ENCODE measurements around the gene BOC. TPM values are rescaled to one million over a fixed set of nuclear protein-coding genes. Genes with fewer than 3 reads are reported as not detected.

Gene BOC
- total and polyA plus RNA-seq, 9 donors: 28.6 to 98.5 (median 58.0) TPM

GRCh38 chr3:113285226-113285625 lies 73.9 kb downstream of the BOC start:
- Histone ChIP-seq H3K4me1 (ENCODE audit: insufficient read depth) (peaks cover 16% of the 10 kb centered on the region), H3K9me3 (no peaks in the 10 kb centered on the region), H3K36me3 (no peaks in the 10 kb centered on the region), H3K27ac (peak overlapping the region in 1 of 2 donors; percentile 62), H3K4me3 (no peak overlapping the region), H3K27me3 (no peaks in the 10 kb centered on the region)
- intact Hi-C loops (cut with DNase I): loop anchor here (2.0 to 10.0 kb wide), 4 partner anchors 74 to 233 kb away; partner anchors contain the start of gene BOC (in 1 of the 4)
- TF ChIP-seq EP300 (IDR thresholded peaks at IDR 0.05) (no peak), POLR2A (IDR thresholded peaks at IDR 0.05) (no peak)
- TF ChIP-seq, protein P1, sequence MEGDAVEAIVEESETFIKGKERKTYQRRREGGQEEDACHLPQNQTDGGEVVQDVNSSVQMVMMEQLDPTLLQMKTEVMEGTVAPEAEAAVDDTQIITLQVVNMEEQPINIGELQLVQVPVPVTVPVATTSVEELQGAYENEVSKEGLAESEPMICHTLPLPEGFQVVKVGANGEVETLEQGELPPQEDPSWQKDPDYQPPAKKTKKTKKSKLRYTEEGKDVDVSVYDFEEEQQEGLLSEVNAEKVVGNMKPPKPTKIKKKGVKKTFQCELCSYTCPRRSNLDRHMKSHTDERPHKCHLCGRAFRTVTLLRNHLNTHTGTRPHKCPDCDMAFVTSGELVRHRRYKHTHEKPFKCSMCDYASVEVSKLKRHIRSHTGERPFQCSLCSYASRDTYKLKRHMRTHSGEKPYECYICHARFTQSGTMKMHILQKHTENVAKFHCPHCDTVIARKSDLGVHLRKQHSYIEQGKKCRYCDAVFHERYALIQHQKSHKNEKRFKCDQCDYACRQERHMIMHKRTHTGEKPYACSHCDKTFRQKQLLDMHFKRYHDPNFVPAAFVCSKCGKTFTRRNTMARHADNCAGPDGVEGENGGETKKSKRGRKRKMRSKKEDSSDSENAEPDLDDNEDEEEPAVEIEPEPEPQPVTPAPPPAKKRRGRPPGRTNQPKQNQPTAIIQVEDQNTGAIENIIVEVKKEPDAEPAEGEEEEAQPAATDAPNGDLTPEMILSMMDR (IDR thresholded peaks at IDR 0.05): no peak
- peak in 1 of 5 donors; percentile 59 for DNase-seq
- WGBS, 3 donors: 59 to 81% (median 61%) methylated on average over 8 of the region's 8 CpGs

- no peak overlapping the region for H3K4me3 ChIP-seq
- no peaks in the 10 kb centered on the region for H3K36me3 ChIP-seq
- peaks cover 16% of the 10 kb centered on the region for H3K4me1 ChIP-seq (ENCODE audit: insufficient read depth)
- WGBS, 3 donors: 19 to 33% (median 30%) methylated on average over 3 of the region's 3 CpGs
- no peak for DNase-seq
- intact Hi-C loops (cut with DNase I): loop anchor here (2.0 to 10.0 kb wide), 4 partner anchors 75 to 233 kb away; partner anchors contain the start of gene BOC (in 1 of the 4)
- H3K27ac ChIP-seq: peak overlapping the region in 1 of 2 donors; percentile 62
- H3K27me3 ChIP-seq: no peaks in the 10 kb centered on the region
- no peaks in the 10 kb centered on the region for H3K9me3 ChIP-seq
- TF ChIP-seq, protein P1 (IDR thresholded peaks at IDR 0.05): no peak
- TF ChIP-seq POLR2A (IDR thresholded peaks at IDR 0.05) (no peak), EP300 (IDR thresholded peaks at IDR 0.05) (no peak)
These were observed 74.4 kb downstream of the BOC start for GRCh38 chr3:113285741-113286140.

DNA sequence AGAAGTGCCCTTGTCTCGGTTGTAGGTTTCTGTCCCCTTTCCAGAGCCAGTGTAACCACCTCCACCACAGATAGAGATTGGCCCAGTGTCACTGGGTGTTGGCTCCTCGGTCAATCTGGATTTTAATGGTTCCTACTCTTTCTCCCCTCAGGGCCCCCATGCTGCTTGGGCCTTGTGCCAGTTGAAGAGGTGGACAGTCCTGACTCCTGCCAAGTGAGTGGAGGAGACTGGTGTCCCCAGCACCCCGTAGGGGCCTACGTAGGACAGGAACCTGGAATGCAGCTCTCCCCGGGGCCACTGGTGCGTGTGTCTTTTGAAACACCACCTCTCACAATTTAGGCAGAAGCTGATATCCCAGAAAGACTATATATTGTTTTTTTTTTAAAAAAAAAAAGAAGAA lies 75.2 kb downstream of the BOC start:
- DNase-seq: peak in 2 of 5 donors; percentile 41 to 44
- Histone ChIP-seq H3K36me3 (no peaks in the 10 kb centered on the region), H3K4me3 (no peak overlapping the region), H3K27me3 (no peaks in the 10 kb centered on the region), H3K9me3 (no peaks in the 10 kb centered on the region), H3K27ac (peak overlapping the region in 1 of 2 donors; percentile 51), H3K4me1 (ENCODE audit: insufficient read depth) (peaks cover 18% of the 10 kb centered on the region)
- WGBS, 3 donors: 83 to 93% (median 89%) methylated on average over 6 of the region's 6 CpGs
- intact Hi-C loops (cut with DNase I): loop anchor here (5.0 to 10.0 kb wide), 3 partner anchors 149 to 234 kb away; no protein-coding TSS in a partner anchor
- TF ChIP-seq, protein P1 (IDR thresholded peaks at IDR 0.05): no peak
- TF ChIP-seq POLR2A (IDR thresholded peaks at IDR 0.05) (no peak), EP300 (IDR thresholded peaks at IDR 0.05) (no peak)

- WGBS, 3 donors: 25 to 28% (median 28%) methylated on average over 10 of the region's 10 CpGs
These were observed 75.9 kb downstream of the BOC start for GRCh38 chr3:113287111-113287802.

More at GRCh38 chr3:113287111-113287802, 75.9 kb downstream of the BOC start:
- Histone ChIP-seq H3K4me3 (no peak overlapping the region), H3K9me3 (no peaks in the 10 kb centered on the region), H3K36me3 (no peaks in the 10 kb centered on the region), H3K27me3 (no peaks in the 10 kb centered on the region), H3K4me1 (ENCODE audit: insufficient read depth) (peaks cover 19% of the 10 kb centered on the region), H3K27ac (peak overlapping the region in 1 of 2 donors; percentile 51)
- peak in 3 of 5 donors; percentile 31 to 58 (median 56) for DNase-seq
- intact Hi-C loops (cut with DNase I): loop anchor here (5.0 to 10.0 kb wide), 3 partner anchors 150 to 235 kb away; no protein-coding TSS in a partner anchor
- TF ChIP-seq EP300 (IDR thresholded peaks at IDR 0.05): no peak
- no peak for TF ChIP-seq POLR2A (IDR thresholded peaks at IDR 0.05)
- TF ChIP-seq, protein P1 (IDR thresholded peaks at IDR 0.05): no peak
